GM18873 (cell line): ENCODE measurements around the gene LDHAL6B.
"Not testable (repeated sequence)": the region's sequence is repeated elsewhere in the genome, so short reads cannot be mapped to it uniquely, and the experiment has no call there.

Experiments used
- ATAC-seq: cut with Tn5 transposase; IDR thresholded peaks from one replicate; pipeline ENCODE4 v1.9.1; 2021; ENCODE audit warnings: mild to moderate bottlenecking, moderate library complexity, moderate number of reproducible peaks; ENCODE audit not compliant: unreplicated experiment, low FRiP score

The LDHAL6B gene

DNA sequence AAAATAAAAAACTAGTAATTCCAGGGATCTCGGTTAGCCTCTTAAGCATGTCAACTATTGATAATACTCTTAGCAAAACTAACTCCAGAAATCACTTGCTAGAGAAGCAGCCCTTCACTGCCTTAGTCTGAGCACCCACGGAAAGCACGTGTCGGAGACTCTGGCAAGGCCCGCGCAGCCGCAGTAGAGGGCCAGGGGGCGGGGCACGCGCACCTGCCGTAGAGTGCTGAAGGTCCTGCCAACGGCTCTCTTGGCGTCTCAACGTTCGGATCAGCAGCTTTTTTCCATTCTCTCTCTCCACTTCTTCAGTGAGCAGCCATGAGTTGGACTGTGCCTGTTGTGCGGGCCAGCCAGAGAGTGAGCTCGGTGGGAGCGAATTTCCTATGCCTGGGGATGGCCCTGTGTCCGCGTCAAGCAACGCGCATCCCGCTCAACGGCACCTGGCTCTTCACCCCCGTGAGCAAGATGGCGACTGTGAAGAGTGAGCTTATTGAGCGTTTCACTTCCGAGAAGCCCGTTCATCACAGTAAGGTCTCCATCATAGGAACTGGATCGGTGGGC is at the start of gene LDHAL6B:
LDHAL6B (plus strand) TSS at position 221 of the 561 bp plus-strand sequence; CDS start at position 319, 98 bp downstream.
- ATAC-seq: no peak

DNA sequence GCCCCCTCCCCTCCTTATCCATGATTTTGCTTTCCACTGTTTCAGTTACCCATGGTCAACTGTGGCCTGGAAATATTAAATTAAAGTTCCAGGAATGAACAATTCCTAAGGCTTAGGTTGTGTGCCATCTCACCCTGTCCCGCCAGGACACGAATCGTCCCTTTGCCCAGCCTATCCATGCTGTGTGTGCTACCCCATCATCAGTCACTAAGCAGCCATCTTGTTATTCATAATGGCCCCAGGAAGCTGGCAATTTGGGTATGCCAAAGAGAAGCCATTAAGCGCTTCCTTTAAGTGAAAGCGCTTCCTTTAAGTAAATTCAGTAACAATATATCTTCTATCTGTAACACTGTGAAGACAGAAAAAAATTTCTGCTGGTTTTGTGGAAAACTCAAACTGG is 49.2 kb upstream of the LDHAL6B start:
- ATAC-seq: no peak

DNA sequence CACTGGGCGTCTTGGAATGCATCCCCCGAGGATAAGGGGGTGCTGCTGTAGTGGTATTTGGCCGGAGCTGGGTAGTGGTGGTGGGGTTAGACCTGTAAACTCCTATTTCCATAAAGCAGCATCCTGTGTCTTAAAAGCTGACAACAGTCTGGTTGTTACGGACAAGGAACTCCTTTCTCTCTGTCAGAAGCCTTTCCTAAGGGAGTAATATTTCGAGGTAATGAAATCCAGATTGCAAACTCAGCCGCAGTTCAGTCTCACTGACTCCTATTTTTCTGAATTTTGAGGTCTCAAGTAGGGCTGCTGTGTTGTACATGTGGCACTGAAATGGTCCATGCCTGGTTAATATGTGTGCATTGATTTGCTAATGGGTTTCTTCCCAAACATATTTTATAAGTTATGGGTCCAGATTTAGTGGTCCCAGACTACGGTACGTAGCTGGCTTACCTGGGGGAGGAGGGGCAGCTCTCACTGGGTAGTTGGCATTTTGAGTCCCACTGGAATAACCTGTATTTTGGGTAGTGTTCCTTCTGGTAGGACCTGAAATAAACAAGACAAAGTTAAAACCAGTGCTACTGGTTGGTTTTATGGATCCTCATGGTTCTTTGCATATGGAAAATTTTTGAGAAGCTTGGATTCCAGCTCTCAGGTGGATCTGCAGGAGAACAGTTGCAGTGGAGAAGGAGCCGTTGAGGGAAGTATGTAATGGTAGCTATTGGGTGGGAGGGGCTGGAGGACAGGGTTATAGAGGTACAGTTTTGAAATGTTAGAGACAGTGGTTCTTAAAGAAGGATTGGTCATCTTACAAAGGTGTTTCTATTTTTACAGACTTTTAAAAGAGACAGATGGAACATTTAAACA is 48.6 kb upstream of the LDHAL6B start:
- no peak for ATAC-seq

DNA sequence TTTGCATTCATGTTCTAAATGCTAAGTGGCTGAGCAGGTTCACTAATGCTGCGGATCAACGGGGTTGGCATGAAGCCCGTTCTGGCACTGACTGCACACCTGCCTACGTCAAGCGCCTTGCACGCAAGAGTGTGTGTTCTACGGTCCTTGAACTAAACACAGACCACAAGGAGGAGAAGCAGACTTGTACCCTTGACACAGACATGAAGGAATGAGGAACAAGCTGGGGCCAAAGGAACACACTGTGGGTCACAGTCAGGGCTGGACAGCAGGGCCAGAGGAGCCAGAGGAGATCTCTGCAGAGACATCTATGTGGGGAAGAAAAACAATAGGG is 48.0 kb upstream of the LDHAL6B start:
- no peak for ATAC-seq

DNA sequence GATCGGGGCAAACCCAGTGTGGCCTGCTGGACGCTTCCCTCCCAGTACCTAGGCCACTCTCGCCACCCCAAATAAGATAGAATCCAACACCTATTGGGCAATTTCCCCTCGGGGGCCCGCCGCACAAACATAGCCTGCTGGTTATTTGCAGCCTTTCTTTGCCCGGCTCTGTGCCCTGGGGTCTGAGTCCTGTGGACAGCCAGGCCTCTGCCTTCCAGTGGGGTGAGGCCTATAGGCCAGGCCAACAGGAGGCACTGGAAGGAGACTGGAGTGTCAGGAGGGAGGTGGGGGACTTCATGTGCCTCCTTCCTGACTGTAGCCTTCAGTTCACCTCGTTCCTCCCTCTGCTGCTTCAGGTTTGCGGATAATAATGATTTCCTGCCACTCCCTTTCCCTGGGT is 47.4 kb upstream of the LDHAL6B start:
- ATAC-seq: no peak

DNA sequence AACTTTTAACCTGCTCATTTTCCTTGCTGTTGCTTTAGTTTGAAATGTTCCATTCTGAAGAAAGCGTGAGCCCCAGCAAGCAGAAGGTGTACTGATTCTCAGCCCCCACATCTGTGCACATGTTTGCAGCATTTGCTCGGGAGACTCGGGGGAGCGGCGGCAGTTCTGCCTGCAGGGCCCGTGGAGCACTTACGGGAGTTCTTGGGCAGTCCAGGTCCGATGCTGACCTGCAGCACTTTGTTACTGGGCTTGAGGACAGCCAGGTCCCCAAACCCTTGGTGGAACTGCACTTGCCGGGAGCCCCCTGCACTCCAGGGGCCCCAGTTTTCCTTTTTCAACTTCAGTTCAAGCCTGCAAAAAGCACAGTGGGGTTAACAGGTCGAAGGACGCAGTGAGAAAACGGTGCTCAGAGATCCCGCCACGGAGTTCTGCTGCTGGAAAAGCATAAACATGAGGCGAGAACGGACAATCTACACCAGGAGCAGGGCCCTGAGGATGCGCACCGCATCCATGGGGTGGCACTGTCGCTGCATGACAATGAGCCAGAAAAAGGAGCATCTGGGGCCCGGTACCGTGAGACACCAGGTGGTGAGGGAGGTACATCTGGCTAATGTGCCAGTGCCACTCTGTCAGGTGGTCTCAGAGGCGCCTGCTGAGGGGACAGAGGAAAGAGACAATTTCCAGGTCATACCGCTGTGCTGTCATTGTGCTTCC is 45.6 kb upstream of the LDHAL6B start:
- ATAC-seq: no peak

DNA sequence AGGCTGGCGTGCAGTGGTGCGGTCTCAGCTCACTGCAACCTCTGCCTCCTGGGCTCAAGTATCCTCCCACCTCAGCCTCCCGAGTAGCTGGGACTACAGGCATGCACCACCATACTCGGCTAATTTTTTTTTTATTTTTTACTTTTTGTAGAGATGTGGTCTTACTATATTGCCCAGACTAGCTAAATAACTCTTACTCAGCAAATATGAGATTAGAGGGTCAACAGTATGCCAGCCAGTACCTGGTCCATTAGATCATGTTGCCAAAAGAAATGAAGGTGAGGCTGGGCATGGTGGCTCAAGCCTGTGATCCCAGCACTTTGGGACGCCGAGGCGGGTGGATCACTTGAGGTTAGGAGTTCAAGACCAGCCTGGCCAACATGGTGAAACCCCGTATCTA is 44.6 kb upstream of the LDHAL6B start:
- ATAC-seq: not testable (repeated sequence)

DNA sequence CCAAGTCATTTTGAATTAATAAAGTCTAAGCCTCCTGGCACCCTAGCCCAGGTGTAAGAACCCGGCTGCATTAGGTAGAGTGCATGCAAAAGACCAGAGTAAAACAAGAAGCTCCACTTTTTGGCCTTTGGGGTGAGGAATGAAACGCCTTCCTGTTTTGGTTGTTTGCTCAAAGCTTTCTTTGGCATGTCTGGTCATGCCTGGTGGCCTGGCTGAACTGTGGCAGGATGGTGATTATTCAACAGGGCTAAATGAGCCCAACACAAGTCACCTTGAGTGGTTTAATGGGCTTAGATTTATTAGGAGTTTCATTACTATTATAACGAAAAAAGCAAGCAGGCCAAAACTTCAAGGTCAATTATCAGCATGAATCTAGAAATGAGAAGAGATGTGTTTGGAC is 40.9 kb upstream of the LDHAL6B start:
- no peak for ATAC-seq

DNA sequence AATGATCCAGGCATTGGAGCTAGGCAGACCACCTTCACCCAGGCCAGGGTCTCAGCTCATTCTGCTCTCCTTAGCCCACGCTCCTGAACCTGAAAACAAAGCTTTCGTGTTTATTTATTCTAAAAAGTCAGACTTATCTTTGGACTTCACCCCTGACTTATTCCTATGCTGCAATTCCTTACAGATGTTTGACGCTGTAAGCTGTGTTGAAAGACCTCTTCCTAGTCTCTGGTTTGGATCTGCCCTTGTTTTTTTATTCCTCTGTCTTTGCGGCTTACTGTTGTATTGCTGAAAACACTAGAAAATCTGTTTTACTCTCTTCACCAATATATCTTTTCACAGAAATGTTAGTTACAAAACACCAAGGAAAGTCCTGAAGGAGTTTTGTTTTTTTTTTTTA is 40.5 kb upstream of the LDHAL6B start:
- no peak for ATAC-seq

DNA sequence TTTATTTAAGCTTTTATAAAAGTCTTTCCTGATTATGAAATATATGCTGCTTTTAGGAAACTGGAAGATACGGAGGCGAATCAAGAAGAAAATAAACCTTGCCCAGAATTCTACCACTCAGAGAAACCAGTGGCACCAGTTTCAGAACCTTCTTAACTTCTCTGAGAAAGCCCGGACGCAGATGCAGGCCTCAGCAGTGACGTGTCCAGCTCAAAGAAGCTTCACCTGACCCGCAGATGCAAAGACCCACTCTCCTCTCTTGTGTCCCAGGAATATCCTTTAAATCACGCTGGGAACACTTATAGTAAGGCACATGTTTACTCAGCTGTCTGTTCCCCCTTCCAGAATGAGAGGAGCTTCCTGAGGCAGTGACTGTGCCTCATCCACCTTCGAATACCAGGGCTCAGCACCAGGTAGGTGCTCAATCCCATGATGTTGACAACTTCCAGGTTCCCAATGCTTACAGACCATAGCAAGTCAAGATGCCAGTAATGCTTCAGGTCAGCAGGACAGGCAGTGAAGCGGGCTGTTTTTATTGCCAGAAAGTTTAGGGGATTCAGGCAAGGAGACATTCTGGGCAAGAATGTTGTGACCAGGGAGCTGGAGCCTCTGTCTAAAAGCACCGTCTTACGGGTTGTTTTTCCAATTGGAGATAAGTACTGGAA is 39.9 kb upstream of the LDHAL6B start:
- no peak for ATAC-seq

DNA sequence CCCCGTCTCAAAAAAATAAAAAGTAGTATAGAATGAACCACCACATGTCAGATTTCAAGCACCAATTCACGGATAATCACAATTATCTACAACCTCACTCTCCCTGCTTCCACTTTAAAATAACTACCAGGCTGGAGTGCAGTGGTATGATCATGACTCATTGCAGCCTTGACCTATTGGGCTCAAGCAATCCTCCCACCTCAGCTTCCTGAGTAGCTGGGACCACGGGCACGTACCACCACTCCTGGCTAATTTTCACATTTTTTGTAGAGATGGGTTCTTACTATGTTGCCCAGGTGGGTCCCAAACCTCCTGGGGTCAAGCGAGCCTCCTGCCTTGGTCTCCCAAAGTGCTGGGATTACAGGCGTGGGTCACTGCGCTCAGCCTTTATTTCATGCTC is 38.1 kb upstream of the LDHAL6B start:
- ATAC-seq: no peak

DNA sequence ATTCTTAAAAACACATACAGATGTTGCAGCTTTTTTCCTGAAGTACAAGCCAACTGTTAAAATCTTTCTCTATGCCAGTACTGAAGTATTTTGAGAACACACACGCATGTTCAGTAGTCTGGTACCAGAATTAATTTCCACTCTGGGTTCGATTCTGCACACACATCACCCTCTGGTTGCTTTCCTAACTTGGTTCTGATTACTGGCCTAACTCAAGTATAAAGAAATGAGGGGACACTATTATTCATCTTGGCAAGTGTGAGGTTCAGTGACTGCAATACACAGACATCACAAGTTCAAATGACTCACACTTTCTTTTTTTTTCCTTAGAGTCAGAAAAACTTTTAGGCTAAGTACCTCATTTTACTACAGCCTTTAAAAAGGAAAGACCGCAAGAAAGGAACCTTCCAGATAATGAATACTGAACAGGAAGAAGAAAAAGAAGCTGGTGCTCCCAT is 37.4 kb upstream of the LDHAL6B start:
- no peak for ATAC-seq

DNA sequence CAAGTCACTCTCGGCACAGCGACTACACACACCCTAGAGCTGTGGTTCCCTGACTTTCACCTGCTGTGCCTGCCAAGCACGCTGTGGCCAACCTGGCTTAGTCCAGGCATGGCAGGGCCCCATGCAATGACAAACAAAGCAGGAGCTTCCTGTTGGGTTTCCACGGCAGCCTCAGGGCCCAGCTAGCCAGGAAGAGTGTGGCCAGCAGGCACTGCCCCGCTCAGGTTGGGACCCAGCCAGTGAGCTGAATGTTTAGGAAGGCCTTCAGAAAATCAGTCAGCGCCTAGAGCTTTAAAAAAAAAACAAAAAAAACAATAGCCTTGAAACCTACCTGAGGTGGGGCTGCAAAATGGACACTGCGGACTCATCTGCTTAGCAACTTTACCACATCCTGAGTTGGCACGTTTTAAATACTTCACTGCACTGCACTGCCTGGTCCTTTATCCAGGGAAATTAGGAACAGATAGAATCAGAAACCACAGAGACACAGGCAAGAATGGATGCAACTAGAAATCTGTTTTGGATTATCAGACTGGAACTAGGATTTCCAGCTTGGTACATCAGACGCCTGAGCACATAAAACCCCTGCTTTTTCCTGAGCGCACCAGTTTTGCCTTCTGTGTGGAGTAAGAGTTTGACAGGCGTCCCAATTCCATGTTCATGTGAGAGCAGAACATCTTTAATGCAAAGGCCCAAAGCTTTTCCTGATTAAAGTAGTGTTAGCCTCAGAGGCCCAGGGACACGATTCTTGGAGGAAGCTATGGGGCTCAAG is 36.2 kb upstream of the LDHAL6B start:
- ATAC-seq: no peak

DNA sequence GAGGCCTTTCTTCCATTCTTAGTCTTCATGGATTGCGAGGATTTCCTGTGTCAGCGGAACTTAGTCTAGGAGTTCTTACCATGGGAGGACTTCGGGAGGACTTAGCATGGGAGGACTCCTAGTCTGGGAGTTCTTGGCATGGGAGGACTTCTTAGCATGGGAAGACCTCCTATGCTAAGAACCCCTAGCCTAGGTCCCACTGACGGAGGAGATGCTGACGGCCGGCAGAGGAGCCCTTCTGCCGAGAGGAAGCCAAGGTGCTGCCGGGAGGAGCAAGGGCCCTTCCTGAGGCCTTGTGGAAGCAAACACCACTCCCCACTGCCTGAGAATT is 35.6 kb upstream of the LDHAL6B start:
- ATAC-seq: no peak

DNA sequence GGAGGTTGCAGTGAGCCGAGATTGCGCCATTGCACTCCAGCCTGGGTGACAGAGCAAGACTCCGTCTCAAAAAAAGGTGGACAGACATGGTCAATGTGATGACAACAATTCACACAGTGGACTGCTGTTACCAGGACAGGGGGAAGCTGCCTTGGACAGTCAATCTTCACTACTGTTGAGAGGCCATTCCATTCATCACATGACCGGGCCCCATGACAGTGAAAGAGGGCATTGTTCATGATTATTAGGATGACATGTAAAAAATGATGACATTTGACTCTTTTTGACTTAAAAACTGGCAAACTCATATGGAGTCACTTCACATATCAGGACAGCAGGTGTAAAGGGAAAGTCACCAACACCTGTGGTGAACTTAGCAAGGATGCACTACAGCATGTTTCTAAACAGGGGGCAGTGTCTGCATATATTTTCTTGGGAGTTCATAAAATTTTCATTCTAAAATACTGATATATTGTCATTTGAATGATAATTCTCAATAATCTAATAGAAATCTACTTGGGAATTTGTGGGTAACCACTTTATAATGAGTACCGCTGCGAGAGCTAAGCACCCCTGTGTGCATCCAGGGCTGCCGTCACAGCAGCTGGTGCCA is 34.2 kb upstream of the LDHAL6B start:
- ATAC-seq: no peak

DNA sequence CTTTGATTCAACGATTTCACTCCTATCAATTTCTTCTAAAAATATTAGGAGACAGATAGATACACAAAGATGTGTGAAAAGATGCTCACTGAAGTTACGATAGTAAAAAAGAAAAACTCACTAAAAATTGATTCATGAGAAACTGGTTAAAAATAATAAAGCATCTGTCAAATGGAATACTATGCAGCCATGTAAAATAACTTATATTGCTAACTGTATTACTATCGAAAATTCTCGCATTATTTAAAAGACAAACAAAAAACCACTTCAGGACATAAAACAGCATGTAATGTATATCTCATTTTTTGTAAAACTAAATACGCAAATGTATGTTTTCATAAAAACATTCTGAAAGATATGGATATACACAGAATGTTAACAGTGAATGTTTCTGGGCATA is 33.4 kb upstream of the LDHAL6B start:
- no peak for ATAC-seq

DNA sequence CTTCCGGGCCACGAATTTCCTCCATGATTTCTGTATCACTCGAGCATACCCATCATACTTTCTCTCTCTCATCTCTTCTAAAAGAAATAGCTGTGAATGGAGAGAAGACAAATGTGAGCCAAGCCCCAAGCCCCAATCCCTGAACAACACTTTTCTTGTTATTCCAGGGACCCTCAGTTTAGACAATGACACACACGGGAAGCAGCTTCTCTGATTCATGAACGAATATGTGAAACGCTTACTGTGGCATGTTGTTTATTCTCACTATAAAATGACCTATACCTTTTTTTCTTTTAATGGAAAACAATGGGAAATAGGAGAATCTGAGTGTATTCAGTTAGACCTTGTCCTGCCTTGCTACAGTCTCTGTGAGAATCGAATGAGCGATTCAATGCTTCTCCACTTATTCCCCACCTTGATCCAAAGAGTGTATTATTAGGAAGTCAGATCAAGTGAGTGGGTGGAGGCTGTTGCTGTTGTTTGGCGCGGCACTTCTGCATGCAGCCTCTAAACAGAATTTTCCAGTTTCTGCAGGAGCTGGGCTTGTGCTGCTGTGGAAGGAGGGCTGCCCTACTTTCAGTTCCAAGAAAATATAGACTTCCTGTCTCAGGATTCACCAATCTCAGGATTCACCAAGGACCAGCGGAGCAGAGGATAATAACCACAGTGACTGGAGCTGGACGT is 32.4 kb upstream of the LDHAL6B start:
- no peak for ATAC-seq

DNA sequence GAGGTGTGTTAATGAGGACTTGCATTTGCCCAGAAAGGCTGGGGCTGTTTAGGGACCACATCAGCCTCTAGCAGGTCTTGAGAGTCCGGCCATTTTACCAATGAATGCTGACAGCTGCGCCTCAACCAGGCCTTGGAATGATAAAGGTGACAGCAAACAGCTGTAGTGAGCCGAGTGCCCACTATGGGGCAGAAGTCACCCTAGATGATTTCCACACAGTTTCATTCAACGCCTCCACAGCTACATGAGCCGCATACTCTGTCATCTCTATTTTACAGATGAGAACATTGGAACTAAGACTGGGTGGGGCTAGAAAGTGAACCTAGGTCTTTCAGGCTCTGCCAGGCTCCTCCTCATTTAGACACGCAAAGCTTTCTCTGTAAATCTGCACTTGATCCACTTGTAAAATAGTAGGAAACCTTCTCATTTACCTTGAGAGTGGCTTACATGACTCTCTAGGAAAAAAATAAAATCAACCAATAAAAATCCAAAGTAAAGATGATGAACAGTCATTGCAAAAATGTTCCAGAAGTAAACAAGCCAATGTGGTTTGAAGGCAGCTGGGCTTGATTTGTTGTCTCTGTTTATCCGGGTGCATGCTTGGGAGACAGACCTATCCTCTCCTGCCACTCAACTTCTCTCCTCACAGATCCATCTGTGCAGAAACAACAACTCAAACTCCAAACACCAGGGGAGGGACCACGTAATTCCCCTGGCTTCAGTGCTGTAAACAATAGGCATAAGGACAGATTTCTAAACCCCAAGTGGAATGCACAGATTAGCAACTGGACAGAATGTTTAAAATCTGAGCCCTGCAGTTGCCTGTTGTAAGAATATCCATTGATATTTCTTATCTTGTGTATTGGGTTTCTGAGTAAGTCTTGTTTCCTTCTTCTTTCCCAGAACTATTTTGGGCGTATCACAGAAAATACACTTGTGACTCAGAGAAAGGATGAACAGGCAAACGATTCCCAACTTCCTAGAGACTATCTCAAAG is 31.5 kb upstream of the LDHAL6B start:
- ATAC-seq: no peak
